HepG2 (cell line): ENCODE measurements around the gene KRTAP10-10. TPM values are rescaled to one million over a fixed set of nuclear protein-coding genes. Genes with fewer than 3 reads are reported as not detected.

Source experiments
- DNMT3B ChIP-seq: conservative IDR thresholded peaks from 2 replicates; pipeline ENCODE4 v1.6.1; 2016; ENCODE audit warnings: missing biosample characterization, control low read depth
- DPF2 ChIP-seq: sonication (generic); formaldehyde crosslinking; IDR thresholded peaks from 2 replicates; pipeline ENCODE4 v1.4.0; 2020; ENCODE audit warnings: mild to moderate bottlenecking, low read depth, missing genetic modification reagents, borderline replicate concordance
- GABPA ChIP-seq, 2 experiments: IDR thresholded peaks; 2 replicates each; pipeline ENCODE4 v1.6.1; 2011 to 2016; ENCODE audit warnings: low read depth in 2 of 2, low read length in 1 of 2, missing biosample characterization in 1 of 2, missing genetic modification characterization in 1 of 2
- GPN1 ChIP-seq: sonication (generic); formaldehyde crosslinking; IDR thresholded peaks from 2 replicates; pipeline ENCODE4 v1.5.1; 2020; ENCODE audit warnings: missing genetic modification reagents, borderline replicate concordance
- NFYC ChIP-seq: IDR thresholded peaks from 2 replicates; pipeline ENCODE4 v1.6.1; 2016; ENCODE audit warnings: missing genetic modification reagents, missing compliant biosample characterization
- RARA ChIP-seq: IDR thresholded peaks from 2 replicates; pipeline ENCODE4 v1.6.1; 2016; ENCODE audit warnings: missing genetic modification reagents, missing compliant biosample characterization
- ZNF550 ChIP-seq: sonication (generic); formaldehyde crosslinking; IDR thresholded peaks from 2 replicates; pipeline ENCODE4 v1.4.0; 2020; ENCODE audit warnings: mild to moderate bottlenecking, missing genetic modification reagents, borderline replicate concordance
- ZNF883 ChIP-seq: sonication (generic); formaldehyde crosslinking; IDR thresholded peaks from 2 replicates; pipeline ENCODE4 v1.5.1; 2020; ENCODE audit warnings: mild to moderate bottlenecking, missing genetic modification reagents; ENCODE audit errors: not compliant biosample characterization
- polyA plus RNA-seq, 8 experiments: library from polyadenylated mRNA; depleted of rRNA in 3 of 8; stranded (reverse) in 7 of 8; unstranded in 1 of 8; fragments of >200 nt; fragmentation: Illumina TruSeq in 4 of 8; extraction: Trizol in 4 of 8; gene quantifications; 2 replicates each; pipeline versions ENCODE4 v1.2.1 to v1.2.3, GENCODE V29; 2011 to 2016; ENCODE audit warnings: low read depth in 4 of 8, missing spikeins in 1 of 8, mixed read lengths in 1 of 8; ENCODE audit not compliant: insufficient read depth in 1 of 8
- total RNA-seq, 5 experiments: library from RNA; depleted of rRNA; stranded (reverse); fragments of >200 nt; fragmentation: Illumina TruSeq; extraction: Trizol; gene quantifications; 2 replicates each; pipeline ENCODE4 v1.2.3, GENCODE V29; 2016; ENCODE audit warnings: low read depth in 1 of 5
- TF ChIP-seq, protein P1 (sequence below): sonication (generic); formaldehyde crosslinking; IDR thresholded peaks from 2 replicates; pipeline ENCODE4 v1.4.0; 2020; ENCODE audit warnings: missing genetic modification reagents
- TF ChIP-seq, protein P2 (sequence below): sonication (generic); formaldehyde crosslinking; IDR thresholded peaks from 2 replicates; pipeline ENCODE4 v1.4.0; 2020; ENCODE audit warnings: mild to moderate bottlenecking, missing genetic modification reagents
- TF ChIP-seq, protein P3 (sequence below): sonication (generic); formaldehyde crosslinking; IDR thresholded peaks from 2 replicates; pipeline ENCODE4 v1.5.0; 2020; ENCODE audit warnings: mild to moderate bottlenecking, missing genetic modification reagents, borderline replicate concordance
- TF ChIP-seq, protein P4 (sequence below): sonication (generic); formaldehyde crosslinking; IDR thresholded peaks from 2 replicates; pipeline ENCODE4 v1.4.0; 2020; ENCODE audit warnings: mild to moderate bottlenecking, missing genetic modification reagents
- TF ChIP-seq, protein P5 (sequence below): sonication (generic); formaldehyde crosslinking; IDR thresholded peaks from 2 replicates; pipeline ENCODE4 v1.5.0; 2020; ENCODE audit warnings: mild to moderate bottlenecking, missing genetic modification reagents

The KRTAP10-10 gene
- total and polyA plus RNA-seq, 2 of the 13 experiments (the other 11 are each of a cell fraction or from before 2014, with no cell fraction given): not detected

DNA sequence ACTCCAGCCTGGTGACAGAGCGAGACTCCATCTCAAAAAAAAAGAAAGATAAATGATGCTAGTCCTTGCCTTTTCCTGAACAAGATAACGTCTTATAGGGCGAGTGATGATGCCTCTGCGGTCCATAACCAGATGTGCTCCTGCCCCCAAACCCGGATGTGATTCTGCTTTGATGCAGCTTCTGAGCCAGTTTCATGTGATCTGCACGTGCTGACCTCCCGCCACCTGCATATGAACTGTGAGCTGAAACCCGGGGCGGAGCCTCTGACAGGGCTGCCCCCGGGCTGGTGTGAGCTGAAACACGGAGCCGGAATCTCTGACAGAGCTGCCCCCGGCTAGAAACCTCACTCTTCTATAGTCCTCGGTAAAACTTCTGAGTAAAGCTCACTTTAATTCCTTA lies 16.0 kb downstream of the KRTAP10-10 start (continued):
- TF ChIP-seq, protein P1, sequence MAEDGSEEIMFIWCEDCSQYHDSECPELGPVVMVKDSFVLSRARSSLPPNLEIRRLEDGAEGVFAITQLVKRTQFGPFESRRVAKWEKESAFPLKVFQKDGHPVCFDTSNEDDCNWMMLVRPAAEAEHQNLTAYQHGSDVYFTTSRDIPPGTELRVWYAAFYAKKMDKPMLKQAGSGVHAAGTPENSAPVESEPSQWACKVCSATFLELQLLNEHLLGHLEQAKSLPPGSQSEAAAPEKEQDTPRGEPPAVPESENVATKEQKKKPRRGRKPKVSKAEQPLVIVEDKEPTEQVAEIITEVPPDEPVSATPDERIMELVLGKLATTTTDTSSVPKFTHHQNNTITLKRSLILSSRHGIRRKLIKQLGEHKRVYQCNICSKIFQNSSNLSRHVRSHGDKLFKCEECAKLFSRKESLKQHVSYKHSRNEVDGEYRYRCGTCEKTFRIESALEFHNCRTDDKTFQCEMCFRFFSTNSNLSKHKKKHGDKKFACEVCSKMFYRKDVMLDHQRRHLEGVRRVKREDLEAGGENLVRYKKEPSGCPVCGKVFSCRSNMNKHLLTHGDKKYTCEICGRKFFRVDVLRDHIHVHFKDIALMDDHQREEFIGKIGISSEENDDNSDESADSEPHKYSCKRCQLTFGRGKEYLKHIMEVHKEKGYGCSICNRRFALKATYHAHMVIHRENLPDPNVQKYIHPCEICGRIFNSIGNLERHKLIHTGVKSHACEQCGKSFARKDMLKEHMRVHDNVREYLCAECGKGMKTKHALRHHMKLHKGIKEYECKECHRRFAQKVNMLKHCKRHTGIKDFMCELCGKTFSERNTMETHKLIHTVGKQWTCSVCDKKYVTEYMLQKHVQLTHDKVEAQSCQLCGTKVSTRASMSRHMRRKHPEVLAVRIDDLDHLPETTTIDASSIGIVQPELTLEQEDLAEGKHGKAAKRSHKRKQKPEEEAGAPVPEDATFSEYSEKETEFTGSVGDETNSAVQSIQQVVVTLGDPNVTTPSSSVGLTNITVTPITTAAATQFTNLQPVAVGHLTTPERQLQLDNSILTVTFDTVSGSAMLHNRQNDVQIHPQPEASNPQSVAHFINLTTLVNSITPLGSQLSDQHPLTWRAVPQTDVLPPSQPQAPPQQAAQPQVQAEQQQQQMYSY (CRISPR knock-in tag): peak; percentile 94
- no peak for TF ChIP-seq DNMT3B
- TF ChIP-seq NFYC (CRISPR knock-in tag): no peak
- TF ChIP-seq, protein P2, sequence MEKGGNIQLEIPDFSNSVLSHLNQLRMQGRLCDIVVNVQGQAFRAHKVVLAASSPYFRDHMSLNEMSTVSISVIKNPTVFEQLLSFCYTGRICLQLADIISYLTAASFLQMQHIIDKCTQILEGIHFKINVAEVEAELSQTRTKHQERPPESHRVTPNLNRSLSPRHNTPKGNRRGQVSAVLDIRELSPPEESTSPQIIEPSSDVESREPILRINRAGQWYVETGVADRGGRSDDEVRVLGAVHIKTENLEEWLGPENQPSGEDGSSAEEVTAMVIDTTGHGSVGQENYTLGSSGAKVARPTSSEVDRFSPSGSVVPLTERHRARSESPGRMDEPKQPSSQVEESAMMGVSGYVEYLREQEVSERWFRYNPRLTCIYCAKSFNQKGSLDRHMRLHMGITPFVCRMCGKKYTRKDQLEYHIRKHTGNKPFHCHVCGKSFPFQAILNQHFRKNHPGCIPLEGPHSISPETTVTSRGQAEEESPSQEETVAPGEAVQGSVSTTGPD (CRISPR knock-in tag): no peak
- no peak for TF ChIP-seq DPF2 (CRISPR knock-in tag)
- TF ChIP-seq GABPA (IDR thresholded peaks at IDR 0.05; ENCODE audit: low read depth, low read length): no peak
- TF ChIP-seq GABPA (CRISPR knock-in tag; IDR thresholded peaks at IDR 0.05; ENCODE audit: low read depth): peak; percentile 12; the same call in 1 of the 2 replicates
- TF ChIP-seq, protein P3, sequence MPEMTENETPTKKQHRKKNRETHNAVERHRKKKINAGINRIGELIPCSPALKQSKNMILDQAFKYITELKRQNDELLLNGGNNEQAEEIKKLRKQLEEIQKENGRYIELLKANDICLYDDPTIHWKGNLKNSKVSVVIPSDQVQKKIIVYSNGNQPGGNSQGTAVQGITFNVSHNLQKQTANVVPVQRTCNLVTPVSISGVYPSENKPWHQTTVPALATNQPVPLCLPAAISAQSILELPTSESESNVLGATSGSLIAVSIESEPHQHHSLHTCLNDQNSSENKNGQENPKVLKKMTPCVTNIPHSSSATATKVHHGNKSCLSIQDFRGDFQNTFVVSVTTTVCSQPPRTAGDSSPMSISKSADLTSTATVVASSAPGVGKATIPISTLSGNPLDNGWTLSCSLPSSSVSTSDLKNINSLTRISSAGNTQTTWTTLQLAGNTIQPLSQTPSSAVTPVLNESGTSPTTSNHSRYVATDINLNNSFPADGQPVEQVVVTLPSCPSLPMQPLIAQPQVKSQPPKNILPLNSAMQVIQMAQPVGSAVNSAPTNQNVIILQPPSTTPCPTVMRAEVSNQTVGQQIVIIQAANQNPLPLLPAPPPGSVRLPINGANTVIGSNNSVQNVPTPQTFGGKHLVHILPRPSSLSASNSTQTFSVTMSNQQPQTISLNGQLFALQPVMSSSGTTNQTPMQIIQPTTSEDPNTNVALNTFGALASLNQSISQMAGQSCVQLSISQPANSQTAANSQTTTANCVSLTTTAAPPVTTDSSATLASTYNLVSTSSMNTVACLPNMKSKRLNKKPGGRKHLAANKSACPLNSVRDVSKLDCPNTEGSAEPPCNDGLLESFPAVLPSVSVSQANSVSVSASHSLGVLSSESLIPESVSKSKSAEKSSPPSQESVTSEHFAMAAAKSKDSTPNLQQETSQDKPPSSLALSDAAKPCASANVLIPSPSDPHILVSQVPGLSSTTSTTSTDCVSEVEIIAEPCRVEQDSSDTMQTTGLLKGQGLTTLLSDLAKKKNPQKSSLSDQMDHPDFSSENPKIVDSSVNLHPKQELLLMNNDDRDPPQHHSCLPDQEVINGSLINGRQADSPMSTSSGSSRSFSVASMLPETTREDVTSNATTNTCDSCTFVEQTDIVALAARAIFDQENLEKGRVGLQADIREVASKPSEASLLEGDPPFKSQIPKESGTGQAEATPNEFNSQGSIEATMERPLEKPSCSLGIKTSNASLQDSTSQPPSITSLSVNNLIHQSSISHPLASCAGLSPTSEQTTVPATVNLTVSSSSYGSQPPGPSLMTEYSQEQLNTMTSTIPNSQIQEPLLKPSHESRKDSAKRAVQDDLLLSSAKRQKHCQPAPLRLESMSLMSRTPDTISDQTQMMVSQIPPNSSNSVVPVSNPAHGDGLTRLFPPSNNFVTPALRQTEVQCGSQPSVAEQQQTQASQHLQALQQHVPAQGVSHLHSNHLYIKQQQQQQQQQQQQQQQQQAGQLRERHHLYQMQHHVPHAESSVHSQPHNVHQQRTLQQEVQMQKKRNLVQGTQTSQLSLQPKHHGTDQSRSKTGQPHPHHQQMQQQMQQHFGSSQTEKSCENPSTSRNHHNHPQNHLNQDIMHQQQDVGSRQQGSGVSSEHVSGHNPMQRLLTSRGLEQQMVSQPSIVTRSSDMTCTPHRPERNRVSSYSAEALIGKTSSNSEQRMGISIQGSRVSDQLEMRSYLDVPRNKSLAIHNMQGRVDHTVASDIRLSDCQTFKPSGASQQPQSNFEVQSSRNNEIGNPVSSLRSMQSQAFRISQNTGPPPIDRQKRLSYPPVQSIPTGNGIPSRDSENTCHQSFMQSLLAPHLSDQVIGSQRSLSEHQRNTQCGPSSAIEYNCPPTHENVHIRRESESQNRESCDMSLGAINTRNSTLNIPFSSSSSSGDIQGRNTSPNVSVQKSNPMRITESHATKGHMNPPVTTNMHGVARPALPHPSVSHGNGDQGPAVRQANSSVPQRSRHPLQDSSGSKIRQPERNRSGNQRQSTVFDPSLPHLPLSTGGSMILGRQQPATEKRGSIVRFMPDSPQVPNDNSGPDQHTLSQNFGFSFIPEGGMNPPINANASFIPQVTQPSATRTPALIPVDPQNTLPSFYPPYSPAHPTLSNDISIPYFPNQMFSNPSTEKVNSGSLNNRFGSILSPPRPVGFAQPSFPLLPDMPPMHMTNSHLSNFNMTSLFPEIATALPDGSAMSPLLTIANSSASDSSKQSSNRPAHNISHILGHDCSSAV: no peak
- no peak for TF ChIP-seq ZNF883 (CRISPR knock-in tag)
- TF ChIP-seq, protein P4, sequence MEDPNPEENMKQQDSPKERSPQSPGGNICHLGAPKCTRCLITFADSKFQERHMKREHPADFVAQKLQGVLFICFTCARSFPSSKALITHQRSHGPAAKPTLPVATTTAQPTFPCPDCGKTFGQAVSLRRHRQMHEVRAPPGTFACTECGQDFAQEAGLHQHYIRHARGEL (CRISPR knock-in tag): no peak
- no peak for TF ChIP-seq GPN1 (CRISPR knock-in tag)
- TF ChIP-seq RARA (CRISPR knock-in tag): peak; percentile 41
- TF ChIP-seq, protein P5, sequence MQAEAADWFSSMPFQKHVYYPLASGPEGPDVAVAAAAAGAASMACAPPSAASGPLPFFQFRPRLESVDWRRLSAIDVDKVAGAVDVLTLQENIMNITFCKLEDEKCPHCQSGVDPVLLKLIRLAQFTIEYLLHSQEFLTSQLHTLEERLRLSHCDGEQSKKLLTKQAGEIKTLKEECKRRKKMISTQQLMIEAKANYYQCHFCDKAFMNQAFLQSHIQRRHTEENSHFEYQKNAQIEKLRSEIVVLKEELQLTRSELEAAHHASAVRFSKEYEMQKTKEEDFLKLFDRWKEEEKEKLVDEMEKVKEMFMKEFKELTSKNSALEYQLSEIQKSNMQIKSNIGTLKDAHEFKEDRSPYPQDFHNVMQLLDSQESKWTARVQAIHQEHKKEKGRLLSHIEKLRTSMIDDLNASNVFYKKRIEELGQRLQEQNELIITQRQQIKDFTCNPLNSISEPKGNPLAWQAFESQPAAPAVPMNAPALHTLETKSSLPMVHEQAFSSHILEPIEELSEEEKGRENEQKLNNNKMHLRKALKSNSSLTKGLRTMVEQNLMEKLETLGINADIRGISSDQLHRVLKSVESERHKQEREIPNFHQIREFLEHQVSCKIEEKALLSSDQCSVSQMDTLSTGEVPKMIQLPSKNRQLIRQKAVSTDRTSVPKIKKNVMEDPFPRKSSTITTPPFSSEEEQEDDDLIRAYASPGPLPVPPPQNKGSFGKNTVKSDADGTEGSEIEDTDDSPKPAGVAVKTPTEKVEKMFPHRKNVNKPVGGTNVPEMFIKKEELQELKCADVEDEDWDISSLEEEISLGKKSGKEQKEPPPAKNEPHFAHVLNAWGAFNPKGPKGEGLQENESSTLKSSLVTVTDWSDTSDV (CRISPR knock-in tag): no peak
- TF ChIP-seq ZNF550 (CRISPR knock-in tag): no peak
